ENCODE measurements around the gene RAP1GAP.

RAP1GAP gene

GRCh38 chr1:21584096-21584495 is 85.1 kb downstream of the RAP1GAP start:
- Histone ChIP-seq H3K9me2 (replicated peaks; ENCODE audit: insufficient read depth, low read length) (no peaks in the 10 kb centered on the region), H3K9me3 (replicated peaks; ENCODE audit: insufficient read depth, low read length) (no peaks in the 10 kb centered on the region), H3K27me3 (replicated peaks; ENCODE audit: insufficient read depth, low read length) (peaks cover 87% of the 10 kb centered on the region), H3F3A (ENCODE audit: insufficient read depth, low read length) (no peaks in the 10 kb centered on the region), H3K4me3 (ENCODE audit: low read length) (no peak overlapping the region), H3K36me3 (replicated peaks; ENCODE audit: insufficient read depth, low read length) (no peaks in the 10 kb centered on the region), H3K79me2 (ENCODE audit: low read length) (no peaks in the 10 kb centered on the region), H3K4me1 (ENCODE audit: low read length) (no peaks in the 10 kb centered on the region), H3K9ac (ENCODE audit: low read length) (no peak overlapping the region), H4K20me1 (ENCODE audit: insufficient read depth, low read length) (no peaks in the 10 kb centered on the region), H3K27ac (ENCODE audit: low read length) (no peak overlapping the region), H2AFZ (ENCODE audit: low read length) (no peak overlapping the region), H3K4me2 (ENCODE audit: low read depth, low read length) (no peak overlapping the region)
- no peak for DNase-seq
- no peak for TF ChIP-seq CTCF (IDR thresholded peaks at IDR 0.05; ENCODE audit: low read length)
- no peak for TF ChIP-seq EZH2phosphoT487 (IDR thresholded peaks at IDR 0.05; ENCODE audit: low read length)
- TF ChIP-seq EZH2 (optimal IDR thresholded peaks at IDR 0.05; ENCODE audit: low read depth, low read length): no peak

GRCh38 chr1:21579791-21580190 is 89.4 kb downstream of the RAP1GAP start:
- Histone ChIP-seq H3F3A (ENCODE audit: insufficient read depth, low read length) (no peaks in the 10 kb centered on the region), H3K27me3 (replicated peaks; ENCODE audit: insufficient read depth, low read length) (peaks cover 80% of the 10 kb centered on the region), H3K36me3 (replicated peaks; ENCODE audit: insufficient read depth, low read length) (no peaks in the 10 kb centered on the region), H3K9me2 (replicated peaks; ENCODE audit: insufficient read depth, low read length) (no peaks in the 10 kb centered on the region), H2AFZ (ENCODE audit: low read length) (no peak overlapping the region), H3K27ac (ENCODE audit: low read length) (no peak overlapping the region), H3K9me3 (replicated peaks; ENCODE audit: insufficient read depth, low read length) (no peaks in the 10 kb centered on the region), H3K4me3 (ENCODE audit: low read length) (no peak overlapping the region), H4K20me1 (ENCODE audit: insufficient read depth, low read length) (no peaks in the 10 kb centered on the region), H3K79me2 (ENCODE audit: low read length) (no peaks in the 10 kb centered on the region), H3K9ac (ENCODE audit: low read length) (no peak overlapping the region), H3K4me1 (ENCODE audit: low read length) (no peaks in the 10 kb centered on the region), H3K4me2 (ENCODE audit: low read depth, low read length) (no peak overlapping the region)
- no peak for DNase-seq
- TF ChIP-seq EZH2 (optimal IDR thresholded peaks at IDR 0.05; ENCODE audit: low read depth, low read length): no peak
- no peak for TF ChIP-seq CTCF (IDR thresholded peaks at IDR 0.05; ENCODE audit: low read length)
- no peak for TF ChIP-seq EZH2phosphoT487 (IDR thresholded peaks at IDR 0.05; ENCODE audit: low read length)

GRCh38 chr1:21577933-21578332 is 91.2 kb downstream of the RAP1GAP start:
- no peaks in the 10 kb centered on the region for H3F3A ChIP-seq (ENCODE audit: insufficient read depth, low read length)
- no peak for DNase-seq
- H3K27me3 ChIP-seq (replicated peaks; ENCODE audit: insufficient read depth, low read length): peaks cover 79% of the 10 kb centered on the region
- no peaks in the 10 kb centered on the region for H3K9me2 ChIP-seq (replicated peaks; ENCODE audit: insufficient read depth, low read length)
- H3K27ac ChIP-seq (ENCODE audit: low read length): no peak overlapping the region
- H3K9me3 ChIP-seq (replicated peaks; ENCODE audit: insufficient read depth, low read length): no peaks in the 10 kb centered on the region
- H3K4me1 ChIP-seq (ENCODE audit: low read length): no peaks in the 10 kb centered on the region
- H3K9ac ChIP-seq (ENCODE audit: low read length): no peak overlapping the region
- H3K4me2 ChIP-seq (ENCODE audit: low read depth, low read length): no peak overlapping the region
- H3K36me3 ChIP-seq (replicated peaks; ENCODE audit: insufficient read depth, low read length): no peaks in the 10 kb centered on the region
- no peak overlapping the region for H2AFZ ChIP-seq (ENCODE audit: low read length)
- no peaks in the 10 kb centered on the region for H4K20me1 ChIP-seq (ENCODE audit: insufficient read depth, low read length)
- TF ChIP-seq CTCF (IDR thresholded peaks at IDR 0.05; ENCODE audit: low read length) (no peak), EZH2phosphoT487 (IDR thresholded peaks at IDR 0.05; ENCODE audit: low read length) (no peak), EZH2 (optimal IDR thresholded peaks at IDR 0.05; ENCODE audit: low read depth, low read length) (no peak)
- no peaks in the 10 kb centered on the region for H3K79me2 ChIP-seq (ENCODE audit: low read length)
- H3K4me3 ChIP-seq (ENCODE audit: low read length): no peak overlapping the region

Measured in MM.1S (cell line).